OCI-LY3 (cell line): ENCODE data around the gene SLC25A25.

Source experiments
- H2AFZ ChIP-seq: fragments of 200-600, 300-600 bp; shearing (Covaris generic); 2 replicates; pipeline ENCODE4 v1.6.0; 2014; ENCODE audit warnings: antibody characterized with exemption, low read depth, low read length
- H3K27ac ChIP-seq: fragments of 200-600, 300-600 bp; sonication (generic); 2 replicates; pipeline ENCODE4 v1.5.1; 2014; ENCODE audit warnings: mild to moderate bottlenecking, low read length, moderate library complexity, mixed read lengths
- H3K27me3 ChIP-seq: fragments of 200-600, 300-600 bp; sonication (generic); 2 replicates; pipeline ENCODE4 v1.6.1; 2014; ENCODE audit warnings: low read depth, low read length, mixed read lengths
- H3K36me3 ChIP-seq: fragments of 200-600, 300-600 bp; sonication (generic); replicated peaks from 2 replicates; pipeline ENCODE3; 2014; ENCODE audit warnings: low read depth, low read length, mixed read lengths
- H3K4me1 ChIP-seq: fragments of 300-600, 200-600 bp; sonication (generic); 2 replicates; pipeline ENCODE4 v1.6.1; 2014; ENCODE audit warnings: low read length, mixed read lengths
- H3K4me2 ChIP-seq: fragments of 200-600, 300-600 bp; sonication (generic); 2 replicates; pipeline ENCODE4 v1.6.1; 2014; ENCODE audit warnings: low read length, mixed read lengths
- H3K4me3 ChIP-seq: fragments of 300-600, 200-600 bp; sonication (generic); 2 replicates; pipeline ENCODE4 v1.5.1; 2014; ENCODE audit warnings: antibody characterized with exemption, mild to moderate bottlenecking, low read length, moderate library complexity
- H3K79me2 ChIP-seq: fragments of 300-600, 200-600 bp; shearing (Covaris generic); 2 replicates; pipeline ENCODE4 v1.6.1; 2014; ENCODE audit warnings: mild to moderate bottlenecking, low read length, mixed read lengths
- H3K9ac ChIP-seq: fragments of 300-600, 200-600 bp; shearing (Covaris generic); 2 replicates; pipeline ENCODE4 v1.6.0; 2014; ENCODE audit warnings: mild to moderate bottlenecking, low read length, moderate library complexity
- H3K9me3 ChIP-seq: fragments of 200-600, 300-600 bp; shearing (Covaris generic); 2 replicates; pipeline ENCODE4 v1.6.1; 2014; ENCODE audit warnings: low read length, mixed read lengths; ENCODE audit not compliant: insufficient read depth
- H4K20me1 ChIP-seq: fragments of 200-600, 300-600 bp; sonication (generic); 2 replicates; pipeline ENCODE4 v1.6.1; 2016; ENCODE audit warnings: low read length, mixed read lengths; ENCODE audit not compliant: insufficient read depth
- EZH2phosphoT487 ChIP-seq: fragments of 200-600 bp; shearing (Covaris generic); IDR thresholded peaks from 2 replicates; pipeline ENCODE4 v1.6.1; 2018; ENCODE audit warnings: antibody characterized with exemption, mixed run types, low read depth
- TF ChIP-seq, protein P1 (sequence below): fragments of 200-600, 300-600 bp; sonication (generic); IDR thresholded peaks from 2 replicates; pipeline ENCODE4 v1.5.1; 2014; ENCODE audit warnings: antibody characterized with exemption, low read length, low read depth

The SLC25A25 gene

GRCh38 chr9:128057724-128058409 is 10.2 kb upstream of the SLC25A25 start:
- Histone ChIP-seq H3K79me2 (no peaks in the 10 kb centered on the region), H3K4me2 (no peak overlapping the region), H2AFZ (no peak overlapping the region), H3K27ac (no peak overlapping the region), H3K27me3 (no peaks in the 10 kb centered on the region), H3K4me1 (peaks cover 5% of the 10 kb centered on the region), H3K9me3 (no peaks in the 10 kb centered on the region), H3K9ac (no peak overlapping the region), H3K36me3 (no peaks in the 10 kb centered on the region), H4K20me1 (no peaks in the 10 kb centered on the region), H3K4me3 (no peak overlapping the region)
- TF ChIP-seq EZH2phosphoT487: no peak
- TF ChIP-seq, protein P1, sequence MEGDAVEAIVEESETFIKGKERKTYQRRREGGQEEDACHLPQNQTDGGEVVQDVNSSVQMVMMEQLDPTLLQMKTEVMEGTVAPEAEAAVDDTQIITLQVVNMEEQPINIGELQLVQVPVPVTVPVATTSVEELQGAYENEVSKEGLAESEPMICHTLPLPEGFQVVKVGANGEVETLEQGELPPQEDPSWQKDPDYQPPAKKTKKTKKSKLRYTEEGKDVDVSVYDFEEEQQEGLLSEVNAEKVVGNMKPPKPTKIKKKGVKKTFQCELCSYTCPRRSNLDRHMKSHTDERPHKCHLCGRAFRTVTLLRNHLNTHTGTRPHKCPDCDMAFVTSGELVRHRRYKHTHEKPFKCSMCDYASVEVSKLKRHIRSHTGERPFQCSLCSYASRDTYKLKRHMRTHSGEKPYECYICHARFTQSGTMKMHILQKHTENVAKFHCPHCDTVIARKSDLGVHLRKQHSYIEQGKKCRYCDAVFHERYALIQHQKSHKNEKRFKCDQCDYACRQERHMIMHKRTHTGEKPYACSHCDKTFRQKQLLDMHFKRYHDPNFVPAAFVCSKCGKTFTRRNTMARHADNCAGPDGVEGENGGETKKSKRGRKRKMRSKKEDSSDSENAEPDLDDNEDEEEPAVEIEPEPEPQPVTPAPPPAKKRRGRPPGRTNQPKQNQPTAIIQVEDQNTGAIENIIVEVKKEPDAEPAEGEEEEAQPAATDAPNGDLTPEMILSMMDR: no peak

- TF ChIP-seq, protein P1: no peak
- no peak for TF ChIP-seq EZH2phosphoT487
- Histone ChIP-seq H4K20me1 (no peaks in the 10 kb centered on the region), H3K4me1 (peaks cover under 1% of the 10 kb centered on the region), H3K4me3 (no peak overlapping the region), H3K4me2 (no peak overlapping the region), H3K79me2 (no peaks in the 10 kb centered on the region), H3K9me3 (no peaks in the 10 kb centered on the region), H3K27ac (no peak overlapping the region), H3K9ac (no peak overlapping the region), H3K27me3 (no peaks in the 10 kb centered on the region), H2AFZ (no peak overlapping the region), H3K36me3 (no peaks in the 10 kb centered on the region)
Measured at GRCh38 chr9:128059365-128059983, 8.6 kb upstream of the SLC25A25 start.

DNA sequence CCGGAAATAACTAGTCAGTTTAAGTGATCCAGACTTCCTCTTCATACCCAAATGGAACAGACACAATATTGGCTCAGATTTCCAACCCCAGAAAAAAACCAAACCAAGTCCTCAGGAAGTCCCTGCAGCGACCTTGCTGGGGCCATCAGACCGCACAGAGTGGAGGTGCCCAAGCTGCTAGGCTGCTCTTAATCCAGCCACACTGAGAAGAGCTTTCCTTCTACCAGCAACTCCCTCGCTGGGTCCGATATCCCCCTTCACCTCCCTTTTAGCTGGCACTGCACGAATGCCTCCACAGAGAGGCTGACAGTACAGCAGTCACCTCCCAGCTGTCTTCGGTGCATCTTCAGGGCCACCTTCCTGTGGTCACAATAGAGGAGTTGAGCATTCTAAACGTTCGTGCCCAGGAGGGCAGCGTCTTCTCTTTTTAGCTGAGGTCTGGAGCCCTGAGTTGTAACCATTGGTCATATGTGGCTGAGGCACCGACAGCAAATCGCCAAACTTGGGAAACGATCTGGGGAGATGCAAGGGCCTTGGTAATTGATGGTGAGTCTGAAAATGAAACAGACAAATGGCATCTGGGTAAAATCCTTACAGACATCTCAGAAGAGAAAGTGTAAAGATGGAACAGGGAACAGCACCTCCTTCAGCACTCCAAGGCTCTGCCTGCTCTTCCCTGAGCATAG is 6.6 kb upstream of the SLC25A25 start:
- Histone ChIP-seq H3K4me1 (peaks cover 10% of the 10 kb centered on the region), H3K4me2 (no peak overlapping the region), H3K27me3 (no peaks in the 10 kb centered on the region), H3K36me3 (no peaks in the 10 kb centered on the region), H2AFZ (no peak overlapping the region), H4K20me1 (no peaks in the 10 kb centered on the region), H3K27ac (no peak overlapping the region), H3K9me3 (no peaks in the 10 kb centered on the region), H3K79me2 (peaks cover 11% of the 10 kb centered on the region), H3K4me3 (no peak overlapping the region), H3K9ac (no peak overlapping the region)
- TF ChIP-seq EZH2phosphoT487: no peak
- TF ChIP-seq, protein P1: no peak

DNA sequence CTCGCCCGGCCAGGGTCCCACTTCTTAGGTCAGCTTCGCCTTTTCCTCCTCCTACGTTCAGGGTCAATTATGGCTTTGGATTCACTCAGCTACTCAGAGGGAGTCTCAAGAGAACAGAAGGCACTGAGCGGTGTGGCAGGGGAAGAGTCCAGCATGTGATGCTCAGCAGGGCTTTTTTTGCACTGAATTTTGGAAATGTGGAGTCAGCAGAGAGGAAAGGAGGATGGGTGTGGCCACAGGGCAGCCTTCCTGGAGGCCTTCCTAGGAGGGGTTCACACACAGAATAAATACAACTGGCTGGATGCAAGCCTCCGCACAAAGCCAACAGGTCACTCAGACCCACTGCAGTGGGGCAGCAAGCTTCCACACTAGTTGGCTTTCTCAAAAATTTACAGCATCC is 5.8 kb upstream of the SLC25A25 start:
- H3K36me3 ChIP-seq: no peaks in the 10 kb centered on the region
- no peak overlapping the region for H3K4me3 ChIP-seq
- no peaks in the 10 kb centered on the region for H3K27me3 ChIP-seq
- peaks cover 16% of the 10 kb centered on the region for H3K4me1 ChIP-seq
- H3K9ac ChIP-seq: no peak overlapping the region
- H4K20me1 ChIP-seq: no peaks in the 10 kb centered on the region
- H3K4me2 ChIP-seq: no peak overlapping the region
- H3K9me3 ChIP-seq: no peaks in the 10 kb centered on the region
- H3K79me2 ChIP-seq: peaks cover 16% of the 10 kb centered on the region
- TF ChIP-seq, protein P1: no peak
- TF ChIP-seq EZH2phosphoT487: no peak
- H3K27ac ChIP-seq: no peak overlapping the region
- no peak overlapping the region for H2AFZ ChIP-seq
